Thyroid gland (tissue), 4 donors: ENCODE results near the gene CERKL.

ENCODE experiments used
- POLR2A ChIP-seq, 2 donors: fragments of 450-650 bp; IDR thresholded peaks; one replicate each; pipeline ENCODE4 v1.6.1; 2017; ENCODE audit warnings: antibody characterized with exemption in 2 of 2, mild to moderate bottlenecking in 2 of 2, moderate library complexity in 1 of 2
- TF ChIP-seq, protein P1 (sequence below), 6 experiments: fragments of 200-600 bp in 3 of 6; fragments of 450-650 bp in 3 of 6; sonication (generic) in 3 of 6; IDR thresholded peaks; one replicate each; pipeline ENCODE4 v1.5.1; 2016 to 2019; ENCODE audit warnings: antibody characterized with exemption in 6 of 6, mild to moderate bottlenecking in 2 of 6, inconsistent platforms in 1 of 6, moderate library complexity in 1 of 6

DNA sequence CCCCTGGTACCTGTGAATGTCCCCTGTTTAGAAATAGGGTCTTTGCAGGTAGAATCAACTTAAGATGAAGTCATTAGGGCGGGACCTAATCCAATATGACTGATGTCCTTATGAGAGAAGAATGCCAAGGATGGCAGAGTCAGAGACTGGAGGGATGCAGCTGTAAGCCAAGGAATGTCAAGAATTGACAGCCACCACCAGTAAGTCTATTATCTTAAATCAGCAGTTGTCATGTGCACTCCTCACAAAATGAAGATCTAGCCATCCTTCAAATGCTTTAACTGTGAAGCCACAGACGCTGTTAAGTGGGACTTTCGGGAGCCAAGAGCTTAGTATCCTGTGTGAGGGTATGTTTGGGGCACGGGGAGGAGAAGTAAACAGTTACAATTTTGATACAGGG lies 116.5 kb downstream of the CERKL start:
- TF ChIP-seq, protein P1, sequence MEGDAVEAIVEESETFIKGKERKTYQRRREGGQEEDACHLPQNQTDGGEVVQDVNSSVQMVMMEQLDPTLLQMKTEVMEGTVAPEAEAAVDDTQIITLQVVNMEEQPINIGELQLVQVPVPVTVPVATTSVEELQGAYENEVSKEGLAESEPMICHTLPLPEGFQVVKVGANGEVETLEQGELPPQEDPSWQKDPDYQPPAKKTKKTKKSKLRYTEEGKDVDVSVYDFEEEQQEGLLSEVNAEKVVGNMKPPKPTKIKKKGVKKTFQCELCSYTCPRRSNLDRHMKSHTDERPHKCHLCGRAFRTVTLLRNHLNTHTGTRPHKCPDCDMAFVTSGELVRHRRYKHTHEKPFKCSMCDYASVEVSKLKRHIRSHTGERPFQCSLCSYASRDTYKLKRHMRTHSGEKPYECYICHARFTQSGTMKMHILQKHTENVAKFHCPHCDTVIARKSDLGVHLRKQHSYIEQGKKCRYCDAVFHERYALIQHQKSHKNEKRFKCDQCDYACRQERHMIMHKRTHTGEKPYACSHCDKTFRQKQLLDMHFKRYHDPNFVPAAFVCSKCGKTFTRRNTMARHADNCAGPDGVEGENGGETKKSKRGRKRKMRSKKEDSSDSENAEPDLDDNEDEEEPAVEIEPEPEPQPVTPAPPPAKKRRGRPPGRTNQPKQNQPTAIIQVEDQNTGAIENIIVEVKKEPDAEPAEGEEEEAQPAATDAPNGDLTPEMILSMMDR (IDR thresholded peaks at IDR 0.05) = no peak
- TF ChIP-seq POLR2A (IDR thresholded peaks at IDR 0.05) = no peak
